Measurements from ENCODE around the gene ADAM29.
"Not testable (repeated sequence)": the region's sequence is repeated elsewhere in the genome, so short reads cannot be mapped to it uniquely, and the experiment has no call there.

ADAM29 gene

GRCh38 chr4:174918058-174918457 is at the start of gene ADAM29:
Gene ADAM29 (plus strand): TSS chr4:174918358. CDS start chr4:174975526, 57,168 bp downstream.
- no peak for DNase-seq

GRCh38 chr4:174869339-174869738 is 48.8 kb upstream of the ADAM29 start:
- DNase-seq, result no peak

- no peak for DNase-seq
Observed at GRCh38 chr4:174870311-174870710, 47.8 kb upstream of the ADAM29 start.

- no peak for DNase-seq
Observed at GRCh38 chr4:174871407-174871806, 46.8 kb upstream of the ADAM29 start.

- DNase-seq, result not testable (repeated sequence)
Observed at GRCh38 chr4:174873146-174873545, 45.0 kb upstream of the ADAM29 start.

GRCh38 chr4:174873931-174874330 is 44.2 kb upstream of the ADAM29 start:
- DNase-seq, result no peak

- no peak for DNase-seq
Observed at GRCh38 chr4:174874898-174875297, 43.3 kb upstream of the ADAM29 start.

GRCh38 chr4:174880001-174880400 is 38.2 kb upstream of the ADAM29 start:
- DNase-seq, result no peak

GRCh38 chr4:174882317-174882992 is 35.7 kb upstream of the ADAM29 start:
- no peak for DNase-seq

- DNase-seq, result no peak
Observed at GRCh38 chr4:174907508-174907907, 10.7 kb upstream of the ADAM29 start.

- DNase-seq, result no peak
Observed at GRCh38 chr4:174910271-174910670, 7.9 kb upstream of the ADAM29 start.

GRCh38 chr4:174912919-174913543 is 5.1 kb upstream of the ADAM29 start:
- no peak for DNase-seq

GRCh38 chr4:174919886-174920423 is 1.8 kb downstream of the ADAM29 start:
- DNase-seq, result no peak

- no peak for DNase-seq
Observed at GRCh38 chr4:174926958-174927357, 8.8 kb downstream of the ADAM29 start.

- no peak for DNase-seq
Observed at GRCh38 chr4:174928174-174928573, 10.0 kb downstream of the ADAM29 start.

GRCh38 chr4:174928575-174929253 is 10.6 kb downstream of the ADAM29 start:
- DNase-seq, result no peak

GRCh38 chr4:174929346-174929745 is 11.2 kb downstream of the ADAM29 start:
- no peak for DNase-seq

GRCh38 chr4:174930895-174931294 is 12.7 kb downstream of the ADAM29 start:
- no peak for DNase-seq

- DNase-seq, result no peak
Observed at GRCh38 chr4:174933083-174933482, 14.9 kb downstream of the ADAM29 start.

GRCh38 chr4:174934360-174934759 is 16.2 kb downstream of the ADAM29 start:
- DNase-seq, result no peak

GRCh38 chr4:174935607-174936006 is 17.4 kb downstream of the ADAM29 start:
- no peak for DNase-seq

- no peak for DNase-seq
Observed at GRCh38 chr4:174940002-174940401, 21.8 kb downstream of the ADAM29 start.

- no peak for DNase-seq
Observed at GRCh38 chr4:174946246-174946645, 28.1 kb downstream of the ADAM29 start.

- DNase-seq, result no peak
Observed at GRCh38 chr4:174948826-174949225, 30.7 kb downstream of the ADAM29 start.
